Right ventricle myocardium inferior (tissue), 1 donor: ENCODE results near the gene ERV3-1. TPM values are rescaled to one million over a fixed set of nuclear protein-coding genes. Genes with fewer than 3 reads are reported as not detected.
"Not testable (repeated sequence)": the region's sequence is repeated elsewhere in the genome, so short reads cannot be mapped to it uniquely, and the experiment has no call there.

Experiments used
- ATAC-seq: fragments of 200-7000 bp; cut with Tn5 transposase; one replicate; pipeline ENCODE4 v1.9.1; 2020; ENCODE audit warnings: mild to moderate bottlenecking, moderate library complexity
- DNase-seq: peaks from one replicate; pipeline ENCODE4 v3.0.0; 2021; ENCODE audit errors: missing footprints
- intact Hi-C: fragments of 100-400 bp; cut with DNase I; formaldehyde crosslinking; loops from one replicate; pipeline ENCODE4 v1.11.0; 2022
- total RNA-seq: library from RNA; stranded (reverse); fragmentation: NEBNext Ultra II Directional; extraction: Animal tissue kit (Norgen Biotek cat#: 25700); gene quantifications from one replicate; pipeline ENCODE4 v1.2.1, GENCODE V29; 2021
- donor health status: DM: no; HTN: yes; CAD: no; lungs with severe emphysema.

ERV3-1 gene
- total RNA-seq, 1 donor from 2014 or later, result 5.4 TPM

DNA sequence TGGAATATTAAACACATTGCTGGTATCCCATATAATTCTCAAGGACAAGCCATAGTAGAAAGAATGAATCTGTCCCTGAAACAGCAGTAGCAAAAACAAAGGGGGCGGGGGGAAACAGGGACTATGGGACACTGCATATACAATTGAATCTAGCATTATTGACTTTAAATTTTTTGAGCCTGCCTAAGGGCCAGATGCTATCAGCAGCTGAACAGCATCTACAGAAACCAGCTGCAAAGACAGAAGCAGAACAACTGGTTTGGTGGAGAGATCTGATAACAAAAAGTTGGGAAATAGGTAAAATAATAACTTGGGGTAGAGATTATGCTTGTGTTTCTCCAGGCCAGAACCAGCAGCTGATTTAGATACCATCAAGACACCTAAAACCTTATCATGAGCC lies 57.7 kb downstream of the ERV3-1 start:
- ATAC-seq, result not testable (repeated sequence)

DNA sequence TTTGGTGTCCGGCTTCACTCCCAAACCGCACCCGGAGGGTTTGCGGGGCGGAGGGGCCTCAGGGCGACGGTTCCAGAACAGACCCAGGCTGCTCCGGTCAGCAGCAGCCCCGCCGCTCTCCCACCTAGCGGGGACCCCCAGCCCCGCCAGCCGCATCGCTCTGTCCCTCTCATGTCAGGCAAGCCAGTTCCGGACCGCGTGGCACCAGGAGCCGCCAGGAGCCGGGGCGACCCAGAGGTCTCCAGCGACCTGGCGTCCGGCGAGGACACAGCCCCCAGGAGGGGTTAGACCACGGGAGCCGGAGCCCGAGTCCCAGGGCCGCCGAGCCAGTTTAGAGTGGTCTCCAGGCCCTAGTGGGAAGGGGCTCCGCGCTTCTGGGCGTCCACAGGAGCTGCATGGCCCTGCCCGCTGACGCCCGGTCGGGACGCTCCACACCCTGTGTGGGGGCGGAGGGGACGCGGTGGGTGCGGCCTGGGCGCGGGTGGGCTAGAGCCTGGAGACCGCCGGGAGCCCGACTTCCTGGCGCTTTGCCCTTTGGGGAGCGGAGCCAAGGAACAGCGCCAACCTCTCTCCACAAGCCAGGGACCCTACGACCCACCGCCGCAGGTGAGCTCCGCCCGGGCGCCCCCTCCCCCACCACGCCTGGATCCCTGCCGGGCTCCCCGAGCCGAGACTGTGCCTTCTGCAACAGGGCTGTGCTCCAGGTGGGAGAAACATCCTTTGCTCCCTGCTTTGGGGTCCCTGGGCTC lies 59.1 kb downstream of the ERV3-1 start:
- intact Hi-C loops, result no loop called here
- no peak for ATAC-seq
- DNase-seq, result no peak

More for the DNA sequence above, 57.7 kb downstream of the ERV3-1 start:
- intact Hi-C loops, DNase-seq: not testable (repeated sequence)

- intact Hi-C loops, result no loop called here
- ATAC-seq, result no peak
- no peak for DNase-seq
These were observed 59.7 kb downstream of the ERV3-1 start for GRCh38 chr7:64946772-64947171.

- DNase-seq, result no peak
- ATAC-seq, result no peak
- intact Hi-C loops, result no loop called here
These were observed 60.8 kb downstream of the ERV3-1 start for GRCh38 chr7:64945503-64946175.

GRCh38 chr7:64944667-64945502 lies 61.6 kb downstream of the ERV3-1 start:
- intact Hi-C loops, DNase-seq, ATAC-seq: not testable (repeated sequence)

Other genes with a start within 250 kb of the ERV3-1 start
- gene ZNF138, start 212.3 kb downstream of the ERV3-1 start, total RNA-seq, result 4.6 TPM
- gene ZNF273, start 103.4 kb downstream of the ERV3-1 start, total RNA-seq, result 1.5 TPM
- 2.2 TPM for gene ZNF117, start 15.7 kb downstream of the ERV3-1 start, total RNA-seq